Measurements from ENCODE around the gene KCNIP1.

KCNIP1 gene

GRCh38 chr5:170503990-170504596, at the start of gene KCNIP1:
KCNIP1 (plus strand) TSS chr5:170504020.
- no peak for DNase-seq (ENCODE audit: low read depth)

GRCh38 chr5:170463426-170463825, 40.4 kb upstream of the KCNIP1 start:
- no peak for DNase-seq (ENCODE audit: low read depth)

GRCh38 chr5:170464280-170465127, 39.3 kb upstream of the KCNIP1 start:
- no peak for DNase-seq (ENCODE audit: low read depth)

GRCh38 chr5:170466553-170466952, 37.3 kb upstream of the KCNIP1 start:
- DNase-seq (ENCODE audit: low read depth): no peak

- DNase-seq (ENCODE audit: low read depth): no peak
These were observed 36.7 kb upstream of the KCNIP1 start for GRCh38 chr5:170466988-170467707.

GRCh38 chr5:170468633-170469285, 35.1 kb upstream of the KCNIP1 start:
- no peak for DNase-seq (ENCODE audit: low read depth)

GRCh38 chr5:170469414-170469813, 34.4 kb upstream of the KCNIP1 start:
- no peak for DNase-seq (ENCODE audit: low read depth)

GRCh38 chr5:170470275-170470674, 33.5 kb upstream of the KCNIP1 start:
- no peak for DNase-seq (ENCODE audit: low read depth)

- DNase-seq (ENCODE audit: low read depth): no peak
These were observed 32.9 kb upstream of the KCNIP1 start for GRCh38 chr5:170470808-170471404.

- DNase-seq (ENCODE audit: low read depth): no peak
These were observed 32.2 kb upstream of the KCNIP1 start for GRCh38 chr5:170471551-170472178.

- DNase-seq (ENCODE audit: low read depth): no peak
These were observed 30.2 kb upstream of the KCNIP1 start for GRCh38 chr5:170473642-170474041.

GRCh38 chr5:170474489-170475274, 29.1 kb upstream of the KCNIP1 start:
- DNase-seq (ENCODE audit: low read depth): no peak

GRCh38 chr5:170475294-170476000, 28.4 kb upstream of the KCNIP1 start:
- no peak for DNase-seq (ENCODE audit: low read depth)

GRCh38 chr5:170476704-170477103, 27.1 kb upstream of the KCNIP1 start:
- DNase-seq (ENCODE audit: low read depth): no peak

- DNase-seq (ENCODE audit: low read depth): no peak
These were observed 25.9 kb upstream of the KCNIP1 start for GRCh38 chr5:170477906-170478305.

- no peak for DNase-seq (ENCODE audit: low read depth)
These were observed 25.5 kb upstream of the KCNIP1 start for GRCh38 chr5:170478306-170478705.

GRCh38 chr5:170479484-170479883, 24.3 kb upstream of the KCNIP1 start:
- no peak for DNase-seq (ENCODE audit: low read depth)

GRCh38 chr5:170480260-170480659, 23.6 kb upstream of the KCNIP1 start:
- no peak for DNase-seq (ENCODE audit: low read depth)

- DNase-seq (ENCODE audit: low read depth): no peak
These were observed 22.0 kb upstream of the KCNIP1 start for GRCh38 chr5:170481849-170482248.

- no peak for DNase-seq (ENCODE audit: low read depth)
These were observed 21.3 kb upstream of the KCNIP1 start for GRCh38 chr5:170482511-170482910.
